ENCODE results near the gene EME1.
A peak's percentile ranks its signal among the peaks of the same experiment; 100 is the strongest.

The EME1 gene

DNA sequence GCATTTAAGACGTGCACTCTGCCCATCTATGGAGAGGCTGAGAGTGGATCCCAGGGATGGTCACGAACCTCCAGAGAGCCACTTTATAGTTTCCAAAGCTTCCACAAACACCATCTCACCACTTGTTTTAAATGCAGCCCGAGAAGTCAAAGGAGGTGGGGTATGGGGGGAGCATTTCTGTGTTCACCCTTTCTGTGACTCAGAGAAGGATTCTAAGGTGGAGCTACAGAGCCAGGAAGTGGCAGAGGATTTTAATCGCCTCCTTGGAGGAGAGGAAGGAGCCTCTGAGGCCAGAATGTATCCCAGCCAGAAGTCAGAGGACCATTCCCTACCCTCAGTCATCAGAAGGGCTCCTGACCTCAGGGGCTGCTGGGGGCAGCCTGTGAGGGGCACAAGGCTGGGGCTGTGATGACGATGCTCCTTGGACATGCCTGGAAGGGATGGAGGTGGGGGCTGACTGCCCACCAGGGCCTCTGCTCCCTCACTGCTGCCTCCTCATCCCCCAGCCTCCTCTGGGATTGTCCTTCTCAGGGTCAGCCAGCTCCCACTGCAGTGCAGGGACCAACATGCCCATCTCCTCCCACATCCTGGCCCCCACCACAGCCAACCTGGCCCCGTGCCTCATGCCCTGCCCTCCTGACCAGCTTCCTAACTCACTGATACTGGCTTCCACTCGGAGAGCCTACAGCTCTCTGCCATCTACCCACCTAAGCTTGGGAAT lies 24.3 kb upstream of the EME1 start:
- TF ChIP-seq, protein P1, sequence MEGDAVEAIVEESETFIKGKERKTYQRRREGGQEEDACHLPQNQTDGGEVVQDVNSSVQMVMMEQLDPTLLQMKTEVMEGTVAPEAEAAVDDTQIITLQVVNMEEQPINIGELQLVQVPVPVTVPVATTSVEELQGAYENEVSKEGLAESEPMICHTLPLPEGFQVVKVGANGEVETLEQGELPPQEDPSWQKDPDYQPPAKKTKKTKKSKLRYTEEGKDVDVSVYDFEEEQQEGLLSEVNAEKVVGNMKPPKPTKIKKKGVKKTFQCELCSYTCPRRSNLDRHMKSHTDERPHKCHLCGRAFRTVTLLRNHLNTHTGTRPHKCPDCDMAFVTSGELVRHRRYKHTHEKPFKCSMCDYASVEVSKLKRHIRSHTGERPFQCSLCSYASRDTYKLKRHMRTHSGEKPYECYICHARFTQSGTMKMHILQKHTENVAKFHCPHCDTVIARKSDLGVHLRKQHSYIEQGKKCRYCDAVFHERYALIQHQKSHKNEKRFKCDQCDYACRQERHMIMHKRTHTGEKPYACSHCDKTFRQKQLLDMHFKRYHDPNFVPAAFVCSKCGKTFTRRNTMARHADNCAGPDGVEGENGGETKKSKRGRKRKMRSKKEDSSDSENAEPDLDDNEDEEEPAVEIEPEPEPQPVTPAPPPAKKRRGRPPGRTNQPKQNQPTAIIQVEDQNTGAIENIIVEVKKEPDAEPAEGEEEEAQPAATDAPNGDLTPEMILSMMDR (IDR thresholded peaks at IDR 0.05; ENCODE audit: low read length, missing control alignments) = no peak
- H3K4me3 ChIP-seq (replicated peaks; ENCODE audit: low read depth, low read length) = no peak overlapping the region
- peak; percentile 37 for DNase-seq (ENCODE audit: low read depth)

DNA sequence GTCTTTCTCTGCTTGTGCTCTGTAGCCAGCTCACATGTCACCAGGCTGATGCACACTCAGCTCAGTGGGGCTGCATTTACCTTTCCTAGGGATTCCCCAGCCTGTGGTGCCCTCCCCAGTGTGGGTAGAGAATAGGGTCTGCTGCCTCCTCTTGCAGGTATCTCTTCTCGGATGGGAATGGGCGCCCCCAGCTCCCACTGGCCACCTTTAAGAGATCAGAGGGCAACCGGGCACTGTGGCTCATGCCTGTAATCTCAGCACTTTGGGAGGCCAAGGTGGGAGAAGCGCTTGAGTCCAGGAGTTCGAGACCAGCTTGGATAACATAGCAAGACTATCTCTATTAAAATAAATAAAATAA lies 23.8 kb upstream of the EME1 start:
- DNase-seq (ENCODE audit: low read depth) = no peak
- TF ChIP-seq, protein P1 (IDR thresholded peaks at IDR 0.05; ENCODE audit: low read length, missing control alignments) = no peak
- no peak overlapping the region for H3K4me3 ChIP-seq (replicated peaks; ENCODE audit: low read depth, low read length)

DNA sequence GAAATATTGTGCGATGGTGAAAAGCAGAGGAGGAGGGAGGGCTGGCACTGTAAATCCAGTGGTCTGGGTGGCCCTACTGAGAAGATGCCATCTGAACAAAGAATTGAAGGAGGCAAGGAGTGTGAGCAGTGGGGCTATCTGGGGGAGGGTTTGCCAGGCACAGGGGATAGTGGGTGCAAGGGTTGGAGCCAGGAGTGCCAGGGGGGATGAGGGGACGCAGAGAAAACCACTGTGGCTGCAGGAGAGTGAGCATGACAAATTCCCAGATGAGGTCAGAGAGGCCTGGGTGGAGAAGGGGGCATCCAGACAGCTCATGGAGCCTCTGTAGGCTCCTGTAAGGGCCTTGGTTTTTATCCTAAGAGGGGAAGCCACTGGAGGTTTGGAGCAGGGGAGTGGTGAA lies 22.3 kb upstream of the EME1 start:
- TF ChIP-seq, protein P1 (IDR thresholded peaks at IDR 0.05; ENCODE audit: low read length, missing control alignments) = no peak
- H3K4me3 ChIP-seq (replicated peaks; ENCODE audit: low read depth, low read length) = no peak overlapping the region
- no peak for DNase-seq (ENCODE audit: low read depth)

DNA sequence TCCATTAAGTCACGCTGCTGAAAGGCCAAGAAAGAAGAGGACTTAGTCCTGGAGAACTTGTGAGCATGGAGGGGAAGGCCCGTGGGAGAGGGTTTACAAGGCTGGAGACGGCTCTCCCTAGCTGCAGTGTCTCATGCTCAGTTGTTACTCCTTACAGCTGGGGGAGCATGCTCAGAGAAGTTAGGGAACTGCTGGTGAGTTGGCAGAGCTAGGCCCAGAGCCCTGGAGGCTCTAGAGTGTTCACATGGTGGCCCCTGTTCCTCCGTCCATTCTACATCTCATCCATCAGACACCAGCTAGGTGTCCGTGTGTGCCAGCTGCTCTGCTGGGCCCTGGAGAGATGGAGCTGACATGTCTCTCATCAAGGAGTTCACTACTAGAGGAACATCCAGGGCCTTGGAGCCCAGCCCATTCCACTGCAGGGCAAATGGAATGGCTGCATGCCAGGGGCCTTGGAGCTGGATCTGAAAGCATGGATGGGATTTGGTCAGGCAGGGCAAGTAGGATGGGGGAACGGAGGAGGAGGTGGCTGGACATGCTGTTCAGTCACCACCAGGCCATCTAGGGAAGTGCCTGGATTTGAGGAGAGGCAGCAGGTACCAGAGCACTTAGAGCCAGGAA lies 20.8 kb upstream of the EME1 start:
- no peak for DNase-seq (ENCODE audit: low read depth)
- H3K4me3 ChIP-seq (replicated peaks; ENCODE audit: low read depth, low read length) = no peak overlapping the region
- TF ChIP-seq, protein P1 (IDR thresholded peaks at IDR 0.05; ENCODE audit: low read length, missing control alignments) = no peak

DNA sequence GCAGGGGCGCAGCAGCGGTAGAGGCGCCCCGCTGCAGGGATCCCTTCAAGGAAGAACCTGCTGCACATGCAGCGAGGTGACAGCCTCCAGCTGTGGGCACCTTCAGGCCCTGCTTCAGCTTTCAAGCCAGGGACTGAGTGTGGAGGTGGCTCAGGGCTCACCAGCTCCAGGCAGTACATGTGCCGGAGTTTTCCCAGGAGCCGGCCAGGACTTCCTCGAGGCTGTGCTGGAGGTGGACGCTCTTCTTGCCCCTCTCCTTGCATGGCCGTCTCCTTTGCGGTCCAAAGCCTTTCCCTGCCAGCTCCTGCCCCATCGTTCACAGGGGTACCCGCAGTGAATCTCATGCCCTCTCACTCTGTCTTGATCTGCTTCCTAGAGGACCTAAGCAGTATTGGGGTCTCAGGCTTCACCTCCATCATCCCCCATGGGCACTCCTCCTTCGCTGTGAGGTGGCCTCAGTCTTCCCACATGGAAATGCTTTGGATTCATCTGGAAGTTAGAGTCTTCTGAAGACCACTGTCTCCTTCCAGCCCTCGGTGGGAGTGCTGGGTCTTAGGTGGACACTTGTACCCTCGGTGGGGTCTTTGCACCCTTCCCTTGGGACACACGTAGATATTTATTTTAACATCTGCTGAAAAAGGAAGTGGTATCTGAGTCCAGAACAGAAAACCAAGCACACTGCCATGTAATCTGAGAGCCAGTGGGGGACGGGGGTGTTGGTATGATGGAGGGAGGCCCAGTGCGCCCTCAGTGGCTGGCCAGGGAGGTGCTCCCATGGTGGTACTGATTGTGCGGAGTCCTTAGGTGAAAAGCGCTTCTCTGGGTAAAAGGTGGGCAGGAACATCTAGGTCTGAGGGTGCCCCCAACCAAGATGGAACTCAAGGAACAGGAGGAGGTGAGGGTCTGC lies 20.1 kb upstream of the EME1 start:
- DNase-seq (ENCODE audit: low read depth) = no peak
- H3K4me3 ChIP-seq (replicated peaks; ENCODE audit: low read depth, low read length) = no peak overlapping the region
- TF ChIP-seq, protein P1 (IDR thresholded peaks at IDR 0.05; ENCODE audit: low read length, missing control alignments) = no peak

DNA sequence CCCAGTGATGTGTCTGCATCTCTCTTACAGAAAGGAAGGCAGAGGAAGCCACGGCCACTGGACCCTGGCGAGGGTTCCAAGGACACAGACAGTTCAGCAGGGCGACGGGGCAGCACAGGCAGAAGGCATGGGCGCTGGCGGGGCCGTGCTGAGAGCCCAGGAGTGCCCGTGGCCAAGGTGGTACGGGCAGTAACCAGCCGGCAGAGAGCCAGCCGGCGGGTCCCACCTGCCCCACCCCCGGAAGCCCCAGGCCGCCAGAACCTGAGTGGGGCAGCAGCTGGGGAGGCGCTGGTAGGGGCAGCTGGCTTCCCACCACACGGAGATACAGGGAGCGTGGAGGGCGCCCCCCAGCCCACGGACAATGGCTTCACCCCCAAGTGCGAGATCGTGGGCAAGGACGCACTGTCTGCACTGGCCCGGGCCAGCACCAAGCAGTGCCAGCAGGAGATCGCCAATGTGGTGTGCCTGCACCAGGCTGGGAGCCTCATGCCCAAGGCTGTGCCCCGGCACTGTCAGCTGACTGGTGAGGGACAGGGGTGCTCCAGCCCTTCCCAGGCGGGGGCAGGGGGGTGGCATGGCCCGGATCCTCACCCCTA lies 19.3 kb upstream of the EME1 start:
- DNase-seq (ENCODE audit: low read depth) = no peak
- no peak overlapping the region for H3K4me3 ChIP-seq (replicated peaks; ENCODE audit: low read depth, low read length)
- TF ChIP-seq, protein P1 (IDR thresholded peaks at IDR 0.05; ENCODE audit: low read length, missing control alignments) = no peak

All from fibroblast of pulmonary artery (primary cell).